Measurements from ENCODE around the gene PHTF2. TPM values are rescaled to one million over a fixed set of nuclear protein-coding genes. Genes with fewer than 3 reads are reported as not detected.

The PHTF2 gene
- total RNA-seq, 2 donors from 2014 or later = 15.4 to 20.6 TPM

- Histone ChIP-seq H3K9ac (ENCODE audit: extremely low read depth, low read length, poor library complexity, severe bottlenecking) (no peak overlapping the region), H3K27me3 (ENCODE audit: control insufficient read depth, insufficient read depth, low read length, poor library complexity, severe bottlenecking) (no peaks in the 10 kb centered on the region), H3K36me3 (ENCODE audit: control insufficient read depth, insufficient read depth, low read length) (no peaks in the 10 kb centered on the region), H3K4me1 (ENCODE audit: control insufficient read depth, insufficient read depth, low read length) (peaks cover 2% of the 10 kb centered on the region), H3K4me3 (ENCODE audit: low read length) (no peak overlapping the region), H3K27ac (ENCODE audit: low read depth, low read length) (no peak overlapping the region), H3K9me3 (ENCODE audit: control insufficient read depth, low read length) (no peaks in the 10 kb centered on the region)
- no peak overlapping the region for H3K4me3 Mint-ChIP-seq
- no peaks in the 10 kb centered on the region for H3K36me3 Mint-ChIP-seq (ENCODE audit: low read depth)
- no peaks in the 10 kb centered on the region for H3K9me3 Mint-ChIP-seq
- TF ChIP-seq, protein P1, sequence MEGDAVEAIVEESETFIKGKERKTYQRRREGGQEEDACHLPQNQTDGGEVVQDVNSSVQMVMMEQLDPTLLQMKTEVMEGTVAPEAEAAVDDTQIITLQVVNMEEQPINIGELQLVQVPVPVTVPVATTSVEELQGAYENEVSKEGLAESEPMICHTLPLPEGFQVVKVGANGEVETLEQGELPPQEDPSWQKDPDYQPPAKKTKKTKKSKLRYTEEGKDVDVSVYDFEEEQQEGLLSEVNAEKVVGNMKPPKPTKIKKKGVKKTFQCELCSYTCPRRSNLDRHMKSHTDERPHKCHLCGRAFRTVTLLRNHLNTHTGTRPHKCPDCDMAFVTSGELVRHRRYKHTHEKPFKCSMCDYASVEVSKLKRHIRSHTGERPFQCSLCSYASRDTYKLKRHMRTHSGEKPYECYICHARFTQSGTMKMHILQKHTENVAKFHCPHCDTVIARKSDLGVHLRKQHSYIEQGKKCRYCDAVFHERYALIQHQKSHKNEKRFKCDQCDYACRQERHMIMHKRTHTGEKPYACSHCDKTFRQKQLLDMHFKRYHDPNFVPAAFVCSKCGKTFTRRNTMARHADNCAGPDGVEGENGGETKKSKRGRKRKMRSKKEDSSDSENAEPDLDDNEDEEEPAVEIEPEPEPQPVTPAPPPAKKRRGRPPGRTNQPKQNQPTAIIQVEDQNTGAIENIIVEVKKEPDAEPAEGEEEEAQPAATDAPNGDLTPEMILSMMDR (conservative IDR thresholded peaks at IDR 0.05) = no peak
- peaks cover 14% of the 10 kb centered on the region for H3K4me1 Mint-ChIP-seq
- H3K27me3 Mint-ChIP-seq (ENCODE audit: insufficient read depth) = no peaks in the 10 kb centered on the region
- no peak overlapping the region for H3K27ac Mint-ChIP-seq
- 81 to 95% methylated on average over 2 to 3 of the region's 4 CpGs for WGBS, 2 experiments (ENCODE audit: insufficient coverage in 1 of 2, insufficient read length in 1 of 2)
- no peak for DNase-seq
Observed at GRCh38 chr7:77913977-77914607, 115.5 kb downstream of the PHTF2 start.

DNA sequence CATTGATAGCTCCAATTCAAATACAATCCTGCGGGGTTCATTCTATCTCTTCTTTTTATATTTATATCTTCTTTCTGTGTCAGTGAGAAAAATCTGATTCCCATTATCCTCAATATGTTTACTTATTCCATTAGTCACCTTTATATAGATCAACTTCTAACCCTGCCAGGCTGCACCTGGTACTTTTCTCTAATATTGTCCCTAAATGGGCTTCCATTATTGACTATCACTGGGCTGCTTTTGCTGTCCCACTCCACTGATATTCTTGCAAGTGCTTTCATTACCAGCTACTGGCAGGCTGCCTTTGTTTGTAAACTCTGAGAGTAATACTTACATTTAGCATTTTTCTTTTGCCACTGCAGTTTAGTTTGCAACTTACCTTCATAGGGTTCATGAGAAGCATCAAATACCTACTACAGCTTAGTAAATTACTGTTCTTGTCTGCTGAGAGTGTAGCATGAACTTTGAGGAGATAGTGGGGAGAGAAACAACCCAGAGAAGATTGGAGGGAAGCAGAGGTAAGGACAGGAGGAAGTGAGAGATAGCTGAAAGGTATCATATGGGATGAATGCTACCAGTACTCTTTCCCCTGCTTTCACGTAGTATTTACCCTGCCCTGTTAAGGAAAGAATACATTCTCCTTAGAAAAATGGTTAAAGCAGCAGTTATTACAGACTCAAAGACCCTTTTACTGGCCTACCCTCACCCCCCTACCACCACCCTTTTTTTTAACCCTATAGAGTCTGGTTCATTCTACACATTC lies 119.1 kb downstream of the PHTF2 start:
- H3K27ac Mint-ChIP-seq = no peak overlapping the region
- no peaks in the 10 kb centered on the region for H3K27me3 Mint-ChIP-seq (ENCODE audit: insufficient read depth)
- no peaks in the 10 kb centered on the region for H3K9me3 Mint-ChIP-seq
- H3K36me3 ChIP-seq (ENCODE audit: control insufficient read depth, insufficient read depth, low read length) = no peaks in the 10 kb centered on the region
- no peak for DNase-seq
- H3K27me3 ChIP-seq (ENCODE audit: control insufficient read depth, insufficient read depth, low read length, poor library complexity, severe bottlenecking) = no peaks in the 10 kb centered on the region
- H3K4me3 Mint-ChIP-seq = no peak overlapping the region
- no peaks in the 10 kb centered on the region for H3K9me3 ChIP-seq (ENCODE audit: control insufficient read depth, low read length)
- WGBS, 2 experiments (ENCODE audit: insufficient coverage in 1 of 2, insufficient read length in 1 of 2) = 80 to 100% methylated on average over 1 to 2 of the region's 2 CpGs
- peaks cover 6% of the 10 kb centered on the region for H3K4me1 Mint-ChIP-seq
- H3K9ac ChIP-seq (ENCODE audit: extremely low read depth, low read length, poor library complexity, severe bottlenecking) = no peak overlapping the region
- no peaks in the 10 kb centered on the region for H3K36me3 Mint-ChIP-seq (ENCODE audit: low read depth)
- H3K4me3 ChIP-seq (ENCODE audit: low read length) = no peak overlapping the region
- peaks cover 2% of the 10 kb centered on the region for H3K4me1 ChIP-seq (ENCODE audit: control insufficient read depth, insufficient read depth, low read length)
- H3K27ac ChIP-seq (ENCODE audit: low read depth, low read length) = no peak overlapping the region
- TF ChIP-seq, protein P1 (conservative IDR thresholded peaks at IDR 0.05) = no peak

- Histone ChIP-seq H3K4me1 (ENCODE audit: control insufficient read depth, insufficient read depth, low read length) (peaks cover 2% of the 10 kb centered on the region), H3K4me3 (ENCODE audit: low read length) (no peak overlapping the region), H3K27ac (ENCODE audit: low read depth, low read length) (no peak overlapping the region), H3K9ac (ENCODE audit: extremely low read depth, low read length, poor library complexity, severe bottlenecking) (no peak overlapping the region), H3K36me3 (ENCODE audit: control insufficient read depth, insufficient read depth, low read length) (no peaks in the 10 kb centered on the region), H3K9me3 (ENCODE audit: control insufficient read depth, low read length) (no peaks in the 10 kb centered on the region), H3K27me3 (ENCODE audit: control insufficient read depth, insufficient read depth, low read length, poor library complexity, severe bottlenecking) (no peaks in the 10 kb centered on the region)
- peaks cover 4% of the 10 kb centered on the region for H3K4me1 Mint-ChIP-seq
- no peak for DNase-seq
- H3K36me3 Mint-ChIP-seq (ENCODE audit: low read depth) = no peaks in the 10 kb centered on the region
- H3K9me3 Mint-ChIP-seq = no peaks in the 10 kb centered on the region
- 71 to 100% methylated on average over 1 of the region's 1 CpG for WGBS, 2 experiments (ENCODE audit: insufficient coverage in 1 of 2, insufficient read length in 1 of 2)
- H3K4me3 Mint-ChIP-seq = no peak overlapping the region
- no peaks in the 10 kb centered on the region for H3K27me3 Mint-ChIP-seq (ENCODE audit: insufficient read depth)
- H3K27ac Mint-ChIP-seq = no peak overlapping the region
- TF ChIP-seq, protein P1 (conservative IDR thresholded peaks at IDR 0.05) = no peak
Observed at GRCh38 chr7:77918676-77919075, 120.1 kb downstream of the PHTF2 start.
